SK-N-SH treated with all-trans-retinoic acid at 6 μM for 48 hours (cell line): ENCODE data around the gene DLG5.

Experiments
- ATAC-seq: fragments of 200-7000 bp; cut with Tn5 transposase; 3 replicates; pipeline ENCODE4 v1.9.1; 2020; ENCODE audit warnings: mild to moderate bottlenecking, moderate library complexity
- ARNTL ChIP-seq: fragments of 450-650 bp; formaldehyde crosslinking; IDR thresholded peaks from 2 replicates; pipeline ENCODE4 v1.5.0; 2020; ENCODE audit warnings: low read depth, mild to moderate bottlenecking, moderate library complexity, borderline replicate concordance
- BACH2 ChIP-seq: fragments of 250-450 bp; sonication (Bioruptor Pico); IDR thresholded peaks from 2 replicates; pipeline ENCODE4 v1.9.0; 2021; ENCODE audit warnings: mild to moderate bottlenecking, borderline replicate concordance
- CSDC2 ChIP-seq: fragments of 250-450 bp; sonication (Bioruptor Pico); IDR thresholded peaks from 2 replicates; pipeline ENCODE4 v1.5.0; 2020; ENCODE audit warnings: mild to moderate bottlenecking, moderate library complexity
- ESRRG ChIP-seq: fragments of 250-450 bp; sonication (Bioruptor Pico); IDR thresholded peaks from 2 replicates; pipeline ENCODE4 v1.6.1; 2021; ENCODE audit warnings: mild to moderate bottlenecking
- GLIS3 ChIP-seq: fragments of 250-450 bp; sonication (Bioruptor Pico); IDR thresholded peaks from 2 replicates; pipeline ENCODE4 v1.5.0; 2020; ENCODE audit warnings: mild to moderate bottlenecking, moderate library complexity
- ISL1 ChIP-seq: fragments of 250-450 bp; sonication (Bioruptor Pico); IDR thresholded peaks from 2 replicates; pipeline ENCODE4 v2.1.2; 2022; ENCODE audit warnings: mild to moderate bottlenecking, moderate library complexity
- OSR1 ChIP-seq: fragments of 250-450 bp; sonication (Bioruptor Pico); IDR thresholded peaks from 2 replicates; pipeline ENCODE4 v1.8.0; 2022; ENCODE audit warnings: moderate library complexity, mild to moderate bottlenecking, inconsistent platforms
- PATZ1 ChIP-seq: fragments of 250-450 bp; sonication (Bioruptor Pico); IDR thresholded peaks from 2 replicates; pipeline ENCODE4 v1.8.0; 2020; ENCODE audit warnings: mild to moderate bottlenecking, moderate library complexity, borderline replicate concordance
- RARB ChIP-seq: fragments of 250-450 bp; sonication (Bioruptor Pico); IDR thresholded peaks from 2 replicates; pipeline ENCODE4 v1.8.0; 2021; ENCODE audit warnings: mild to moderate bottlenecking, moderate library complexity
- SNAI2 ChIP-seq: fragments of 250-450 bp; sonication (Bioruptor Pico); IDR thresholded peaks from 2 replicates; pipeline ENCODE4 v1.5.0; 2020; ENCODE audit warnings: mild to moderate bottlenecking, moderate library complexity
- TCF4 ChIP-seq: fragments of 250-450 bp; sonication (Bioruptor Pico); IDR thresholded peaks from 2 replicates; pipeline ENCODE4 v1.8.0; 2021; ENCODE audit warnings: mild to moderate bottlenecking, moderate library complexity, borderline replicate concordance
- TOX ChIP-seq: fragments of 250-450 bp; sonication (Bioruptor Pico); IDR thresholded peaks from 2 replicates; pipeline ENCODE4 v1.8.0; 2021; ENCODE audit warnings: mild to moderate bottlenecking, moderate library complexity, borderline replicate concordance
- TSHZ2 ChIP-seq: fragments of 250-450 bp; sonication (Bioruptor Pico); IDR thresholded peaks from 2 replicates; pipeline ENCODE4 v1.5.0; 2020; ENCODE audit warnings: mild to moderate bottlenecking, moderate library complexity
- ZC3H10 ChIP-seq: fragments of 250-450 bp; sonication (Bioruptor Pico); IDR thresholded peaks from 2 replicates; pipeline ENCODE4 v1.5.1; 2021; ENCODE audit warnings: mild to moderate bottlenecking, moderate library complexity
- ZFP3 ChIP-seq: fragments of 250-450 bp; sonication (Bioruptor Pico); IDR thresholded peaks from 2 replicates; pipeline ENCODE4 v1.5.0; 2020; ENCODE audit warnings: mild to moderate bottlenecking, moderate library complexity
- ZFP30 ChIP-seq: fragments of 450-650 bp; formaldehyde crosslinking; IDR thresholded peaks from 2 replicates; pipeline ENCODE4 v1.5.0; 2022; ENCODE audit warnings: mild to moderate bottlenecking, moderate library complexity
- ZNF565 ChIP-seq: fragments of 450-650 bp; formaldehyde crosslinking; conservative IDR thresholded peaks from 2 replicates; pipeline ENCODE4 v1.5.0; 2020; ENCODE audit warnings: low read depth, mild to moderate bottlenecking, moderate library complexity
- ZNF70 ChIP-seq: fragments of 450-650 bp; formaldehyde crosslinking; IDR thresholded peaks from 2 replicates; pipeline ENCODE4 v1.5.0; 2020; ENCODE audit warnings: mild to moderate bottlenecking, moderate library complexity
- ZNF8 ChIP-seq: fragments of 450-650 bp; formaldehyde crosslinking; IDR thresholded peaks from 2 replicates; pipeline ENCODE4 v1.5.0; 2020; ENCODE audit warnings: mild to moderate bottlenecking, moderate library complexity
- TF ChIP-seq, protein P1 (sequence below): fragments of 250-450 bp; sonication (Bioruptor Pico); IDR thresholded peaks from 2 replicates; pipeline ENCODE4 v1.5.1; 2020; ENCODE audit warnings: low read depth, mild to moderate bottlenecking, moderate library complexity
- TF ChIP-seq, protein P2 (sequence below): fragments of 250-450 bp; sonication (Bioruptor Pico); IDR thresholded peaks from 2 replicates; pipeline ENCODE4 v1.5.1; 2021; ENCODE audit warnings: mild to moderate bottlenecking, moderate library complexity

DLG5 gene

DNA sequence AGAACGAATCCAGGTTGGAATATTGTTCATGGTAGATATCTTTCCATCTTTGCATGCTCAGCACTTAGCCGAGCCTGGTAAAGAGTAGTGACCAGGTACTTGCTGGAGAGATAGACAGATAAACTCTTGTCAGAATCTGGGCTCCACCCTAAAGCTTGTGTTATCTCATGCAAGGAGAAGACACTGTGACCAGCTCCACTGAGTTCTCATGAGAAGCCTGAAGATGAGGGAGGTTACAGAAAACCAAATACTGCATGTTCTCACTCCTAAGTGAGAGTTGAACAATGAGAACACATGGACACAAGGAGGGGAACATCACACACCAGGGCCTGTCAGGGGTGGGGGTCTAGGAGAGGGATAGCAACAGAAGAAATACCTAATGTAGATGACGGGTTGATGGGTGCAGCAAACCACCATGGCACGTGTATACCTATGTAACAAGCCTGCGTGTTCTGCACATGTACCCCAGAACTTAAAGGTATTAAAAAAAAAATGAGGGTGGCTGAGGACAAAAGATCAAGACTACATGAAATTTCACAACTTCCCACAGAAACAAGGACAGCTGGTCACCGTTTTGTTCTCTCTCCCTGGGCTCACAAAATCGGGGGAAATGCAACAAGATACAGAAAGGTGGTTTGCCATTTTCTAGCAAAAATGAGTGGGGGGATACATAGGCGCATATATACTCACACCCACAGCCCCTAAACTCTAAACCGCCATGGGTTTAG, 17.4 kb downstream of the DLG5 start:
- ATAC-seq: no peak
- TF ChIP-seq ZFP3 (CRISPR knock-in tag): no peak
- no peak for TF ChIP-seq ARNTL (CRISPR knock-in tag)
- TF ChIP-seq OSR1: no peak
- TF ChIP-seq, protein P1, sequence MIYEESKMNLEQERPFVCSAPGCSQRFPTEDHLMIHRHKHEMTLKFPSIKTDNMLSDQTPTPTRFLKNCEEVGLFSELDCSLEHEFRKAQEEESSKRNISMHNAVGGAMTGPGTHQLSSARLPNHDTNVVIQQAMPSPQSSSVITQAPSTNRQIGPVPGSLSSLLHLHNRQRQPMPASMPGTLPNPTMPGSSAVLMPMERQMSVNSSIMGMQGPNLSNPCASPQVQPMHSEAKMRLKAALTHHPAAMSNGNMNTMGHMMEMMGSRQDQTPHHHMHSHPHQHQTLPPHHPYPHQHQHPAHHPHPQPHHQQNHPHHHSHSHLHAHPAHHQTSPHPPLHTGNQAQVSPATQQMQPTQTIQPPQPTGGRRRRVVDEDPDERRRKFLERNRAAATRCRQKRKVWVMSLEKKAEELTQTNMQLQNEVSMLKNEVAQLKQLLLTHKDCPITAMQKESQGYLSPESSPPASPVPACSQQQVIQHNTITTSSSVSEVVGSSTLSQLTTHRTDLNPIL (CRISPR knock-in tag): no peak
- no peak for TF ChIP-seq ZNF8 (CRISPR knock-in tag)
- no peak for TF ChIP-seq ZFP30
- TF ChIP-seq, protein P2, sequence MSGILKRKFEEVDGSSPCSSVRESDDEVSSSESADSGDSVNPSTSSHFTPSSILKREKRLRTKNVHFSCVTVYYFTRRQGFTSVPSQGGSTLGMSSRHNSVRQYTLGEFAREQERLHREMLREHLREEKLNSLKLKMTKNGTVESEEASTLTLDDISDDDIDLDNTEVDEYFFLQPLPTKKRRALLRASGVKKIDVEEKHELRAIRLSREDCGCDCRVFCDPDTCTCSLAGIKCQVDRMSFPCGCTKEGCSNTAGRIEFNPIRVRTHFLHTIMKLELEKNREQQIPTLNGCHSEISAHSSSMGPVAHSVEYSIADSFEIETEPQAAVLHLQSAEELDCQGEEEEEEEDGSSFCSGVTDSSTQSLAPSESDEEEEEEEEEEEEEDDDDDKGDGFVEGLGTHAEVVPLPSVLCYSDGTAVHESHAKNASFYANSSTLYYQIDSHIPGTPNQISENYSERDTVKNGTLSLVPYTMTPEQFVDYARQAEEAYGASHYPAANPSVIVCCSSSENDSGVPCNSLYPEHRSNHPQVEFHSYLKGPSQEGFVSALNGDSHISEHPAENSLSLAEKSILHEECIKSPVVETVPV (CRISPR knock-in tag): no peak
- TF ChIP-seq SNAI2: no peak
- TF ChIP-seq ZC3H10: no peak
- TF ChIP-seq TCF4: no peak
- no peak for TF ChIP-seq RARB (CRISPR knock-in tag)
- TF ChIP-seq GLIS3 (CRISPR knock-in tag): no peak
- TF ChIP-seq ZNF565 (CRISPR knock-in tag): no peak

GRCh38 chr10:77907900-77908717, 18.4 kb downstream of the DLG5 start:
- TF ChIP-seq, protein P2 (CRISPR knock-in tag): no peak
- TF ChIP-seq ISL1: no peak
- no peak for TF ChIP-seq ARNTL (CRISPR knock-in tag)
- TF ChIP-seq TOX: no peak
- no peak for TF ChIP-seq CSDC2
- no peak for TF ChIP-seq SNAI2
- no peak for TF ChIP-seq ESRRG (CRISPR knock-in tag)
- no peak for TF ChIP-seq TSHZ2 (CRISPR knock-in tag)
- TF ChIP-seq BACH2 (CRISPR knock-in tag): no peak
- TF ChIP-seq ZNF8 (CRISPR knock-in tag): no peak
- no peak for TF ChIP-seq ZNF70
- TF ChIP-seq, protein P1 (CRISPR knock-in tag): no peak
- no peak for TF ChIP-seq ZFP30
- no peak for TF ChIP-seq ZNF565 (CRISPR knock-in tag)
- no peak for TF ChIP-seq ZC3H10
- no peak for TF ChIP-seq GLIS3 (CRISPR knock-in tag)
- TF ChIP-seq, all 23 proteins: peak for 0
- peak; percentile 54; the same call in 2 of the 3 replicates for ATAC-seq

DNA sequence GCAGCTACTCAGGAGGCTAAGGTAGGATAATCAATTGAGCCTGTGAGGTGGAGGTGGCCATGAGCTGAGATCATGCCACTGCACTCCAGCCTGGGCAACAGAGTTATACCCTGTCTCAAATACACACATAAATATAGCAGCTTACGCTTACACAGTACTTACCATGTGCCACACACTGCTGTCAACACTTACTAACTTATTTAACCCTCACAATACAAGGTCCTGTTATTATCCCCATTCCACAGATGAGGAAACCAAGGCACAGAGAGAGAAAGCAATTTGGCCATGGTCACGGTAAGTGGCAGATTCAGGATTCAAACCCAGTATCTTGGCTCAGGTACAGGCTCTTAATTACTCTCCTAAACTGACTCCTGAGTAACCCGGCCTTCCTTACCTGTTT, 19.1 kb downstream of the DLG5 start:
- no peak for ATAC-seq
- TF ChIP-seq SNAI2: no peak
- TF ChIP-seq PATZ1 (CRISPR knock-in tag): no peak
